Measurements from ENCODE around the gene DNAJC5G. TPM values are rescaled to one million over a fixed set of nuclear protein-coding genes. Genes with fewer than 3 reads are reported as not detected.

Gene DNAJC5G
- total RNA-seq, 1 experiment from 2014 or later, result 2.4 TPM

GRCh38 chr2:27313882-27314645 lies 38.8 kb downstream of the DNAJC5G start:
- no peak for DNase-seq (ENCODE audit: low spot score)
- BruUV-seq (replicated peaks), result no TSS peak

DNA sequence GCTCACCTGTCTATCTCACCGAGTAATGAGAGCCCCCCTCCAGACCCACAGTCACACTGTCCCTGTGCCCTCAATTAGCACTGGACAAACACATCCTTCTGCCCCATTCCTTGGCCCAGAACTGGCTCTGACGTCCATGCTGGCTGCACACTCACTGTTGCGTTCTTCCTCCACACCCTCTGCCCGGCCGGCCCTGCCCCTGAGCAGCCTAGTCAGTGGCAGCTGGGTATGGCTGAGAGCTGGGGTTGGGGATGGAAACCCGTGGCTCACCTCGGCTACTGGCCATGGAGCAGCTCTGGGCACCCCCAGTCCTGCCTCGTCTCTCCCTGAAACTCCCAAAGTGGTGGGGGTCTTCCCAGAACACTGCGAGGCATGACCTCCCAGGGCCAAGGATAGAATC lies 39.5 kb downstream of the DNAJC5G start:
- no peak overlapping the region for H3K27ac ChIP-seq (ENCODE audit: low read depth, low read length, poor library complexity, severe bottlenecking)
- ChIA-PET POLR2A (ENCODE audit: low non-redundant PET) (no interaction called here), CTCF (interaction anchor here (0.7 kb wide), 1 partner anchor 41 kb away, joined by 3 read pairs; no protein-coding TSS in a partner anchor)
- no TSS peak for BruUV-seq (replicated peaks)
- no peak for DNase-seq (ENCODE audit: low spot score)
- H3K9me3 ChIP-seq (ENCODE audit: low read depth, low read length, poor library complexity, severe bottlenecking), result no peaks in the 10 kb centered on the region
- H3K36me3 ChIP-seq (ENCODE audit: insufficient read depth, low read length, poor library complexity, severe bottlenecking), result no peaks in the 10 kb centered on the region
- no peaks in the 10 kb centered on the region for H3K4me1 ChIP-seq (ENCODE audit: insufficient read depth, low read length, poor library complexity, severe bottlenecking)
- no peak for TF ChIP-seq EZH2 (IDR thresholded peaks at IDR 0.05; ENCODE audit: borderline replicate concordance, low read depth, low read length, poor library complexity, severe bottlenecking)
- no peak for TF ChIP-seq CTCF (conservative IDR thresholded peaks at IDR 0.05; ENCODE audit: low read depth, low read length)
- intact Hi-C loops (cut with micrococcal nuclease; ENCODE audit: unreplicated experiment), result no loop called here
- H3K27me3 ChIP-seq (replicated peaks; ENCODE audit: insufficient read depth, low read depth, low read length, poor library complexity), result no peaks in the 10 kb centered on the region
- H3K4me3 ChIP-seq (ENCODE audit: low read depth, low read length, poor library complexity, severe bottlenecking), result no peak overlapping the region

More at GRCh38 chr2:27313882-27314645, 38.8 kb downstream of the DNAJC5G start:
- intact Hi-C loops (cut with micrococcal nuclease; ENCODE audit: unreplicated experiment), result no loop called here
- H3K27ac ChIP-seq (ENCODE audit: low read depth, low read length, poor library complexity, severe bottlenecking), result no peak overlapping the region
- H3K9me3 ChIP-seq (ENCODE audit: low read depth, low read length, poor library complexity, severe bottlenecking), result no peaks in the 10 kb centered on the region
- H3K4me1 ChIP-seq (ENCODE audit: insufficient read depth, low read length, poor library complexity, severe bottlenecking), result no peaks in the 10 kb centered on the region
- ChIA-PET POLR2A (ENCODE audit: low non-redundant PET) (no interaction called here), CTCF (interaction anchor here (0.7 to 0.8 kb wide), 2 partner anchors 11 to 41 kb away, joined by 3 read pairs; no protein-coding TSS in a partner anchor)
- no peaks in the 10 kb centered on the region for H3K36me3 ChIP-seq (ENCODE audit: insufficient read depth, low read length, poor library complexity, severe bottlenecking)
- no peaks in the 10 kb centered on the region for H3K27me3 ChIP-seq (replicated peaks; ENCODE audit: insufficient read depth, low read depth, low read length, poor library complexity)
- H3K4me3 ChIP-seq (ENCODE audit: low read depth, low read length, poor library complexity, severe bottlenecking), result no peak overlapping the region
- TF ChIP-seq EZH2 (IDR thresholded peaks at IDR 0.05; ENCODE audit: borderline replicate concordance, low read depth, low read length, poor library complexity, severe bottlenecking), result no peak
- no peak for TF ChIP-seq CTCF (conservative IDR thresholded peaks at IDR 0.05; ENCODE audit: low read depth, low read length)

- POLR2A ChIA-PET (ENCODE audit: low non-redundant PET), result no interaction called here
- Histone ChIP-seq H3K36me3 (ENCODE audit: insufficient read depth, low read length, poor library complexity, severe bottlenecking) (no peaks in the 10 kb centered on the region), H3K4me3 (ENCODE audit: low read depth, low read length, poor library complexity, severe bottlenecking) (no peak overlapping the region), H3K9me3 (ENCODE audit: low read depth, low read length, poor library complexity, severe bottlenecking) (no peaks in the 10 kb centered on the region), H3K4me1 (ENCODE audit: insufficient read depth, low read length, poor library complexity, severe bottlenecking) (no peaks in the 10 kb centered on the region), H3K27ac (ENCODE audit: low read depth, low read length, poor library complexity, severe bottlenecking) (no peak overlapping the region), H3K27me3 (replicated peaks; ENCODE audit: insufficient read depth, low read depth, low read length, poor library complexity) (no peaks in the 10 kb centered on the region)
- no peak for DNase-seq (ENCODE audit: low spot score)
- TF ChIP-seq CTCF (conservative IDR thresholded peaks at IDR 0.05; ENCODE audit: low read depth, low read length) (no peak), EZH2 (IDR thresholded peaks at IDR 0.05; ENCODE audit: borderline replicate concordance, low read depth, low read length, poor library complexity, severe bottlenecking) (no peak)
- intact Hi-C loops (cut with micrococcal nuclease; ENCODE audit: unreplicated experiment), result no loop called here
- CTCF ChIA-PET, result no interaction called here
- no TSS peak for BruUV-seq (replicated peaks)
These were observed 39.9 kb downstream of the DNAJC5G start for GRCh38 chr2:27315122-27315521.

All from A673 (cell line).